Endothelial cell of umbilical vein (primary cell): Measurements from ENCODE around the gene ABR. TPM values are rescaled to one million over a fixed set of nuclear protein-coding genes. Genes with fewer than 3 reads are reported as not detected.
A peak's percentile ranks its signal among the peaks of the same experiment; 100 is the strongest.

Experiments used
- BruUV-seq: library from RNA; stranded (reverse); fragments of 400-500 nt; replicated peaks from 2 replicates; lab custom pipeline; 2021; lab: Mats Ljungman, UMichigan
- CTCF ChIA-PET: fragments of 300-600, 350-600 bp; sonication (Branson Sonifier 250); formaldehyde crosslinking; loops from one replicate; lab custom pipeline; 2021; ENCODE audit warnings: antibody characterized with exemption, inconsistent platforms; lab: Charles Lee
- POLR2A ChIA-PET: fragments of 300-600, 350-600 bp; sonication (Branson Sonifier 250); formaldehyde crosslinking; loops from one replicate; lab custom pipeline; 2021; ENCODE audit warnings: antibody characterized with exemption, inconsistent platforms; lab: Charles Lee
- DNase-seq: peaks from one replicate; pipeline ENCODE4 v3.0.0-alpha.2; 2011; ENCODE audit warnings: low read depth, low spot score
- FAIRE-seq: peaks from 2 replicates; lab custom pipeline; 2011; peaks lifted over from hg19 to GRCh38; lab: Jason Lieb, UNC
- H2AFZ ChIP-seq: 2 replicates; pipeline ENCODE4 v1.6.0; 2012; ENCODE audit warnings: low read depth, low read length, control low read depth, inconsistent platforms
- H3K27ac ChIP-seq: 2 replicates; pipeline ENCODE4 v1.5.1; 2011; ENCODE audit warnings: low read depth, mild to moderate bottlenecking, control low read depth, low read length, moderate library complexity; ENCODE audit not compliant: insufficient read depth
- H3K27me3 ChIP-seq, 2 experiments: 2 replicates each; pipeline versions ENCODE4 v1.6.0 to v1.6.1; 2011; ENCODE audit warnings: low read length in 2 of 2, mixed read lengths in 1 of 2; ENCODE audit not compliant: control insufficient read depth in 2 of 2, insufficient read depth in 2 of 2
- H3K36me3 ChIP-seq, 2 experiments: 2 replicates in 1 of 2; 3 replicates in 1 of 2; pipeline ENCODE4 v1.5.1; 2011; ENCODE audit warnings: low read length in 2 of 2, mild to moderate bottlenecking in 1 of 2, moderate library complexity in 1 of 2; ENCODE audit not compliant: control insufficient read depth in 2 of 2, insufficient read depth in 2 of 2; ENCODE audit errors: extremely low read depth in 1 of 2
- H3K4me1 ChIP-seq: 3 replicates; pipeline ENCODE4 v1.5.1; 2011; ENCODE audit warnings: mild to moderate bottlenecking, low read length; ENCODE audit not compliant: control insufficient read depth, insufficient read depth; ENCODE audit errors: extremely low read depth
- H3K4me2 ChIP-seq: 2 replicates; pipeline ENCODE4 v1.6.1; 2011; ENCODE audit warnings: low read length, control low read depth, mixed read lengths; ENCODE audit not compliant: insufficient read depth
- H3K4me3 ChIP-seq, 3 experiments: fragments of 200-600 bp in 1 of 3; sonication (generic), shearing (Covaris generic) in 1 of 3; replicated peaks in 1 of 3; 2 replicates each; pipeline ENCODE4 v1.5.1; 2011 to 2016; ENCODE audit warnings: control low read depth in 3 of 3, low read length in 3 of 3, mild to moderate bottlenecking in 2 of 3, inconsistent platforms in 1 of 3, low read depth in 1 of 3, moderate library complexity in 1 of 3; ENCODE audit not compliant: insufficient read depth in 1 of 3
- H3K79me2 ChIP-seq: 2 replicates; pipeline ENCODE4 v1.6.0; 2012; ENCODE audit warnings: low read length, inconsistent platforms; ENCODE audit not compliant: control insufficient read depth, insufficient read depth
- H3K9ac ChIP-seq: replicated peaks from 2 replicates; pipeline ENCODE3; 2011; ENCODE audit warnings: low read length, control low read depth; ENCODE audit not compliant: insufficient read depth; ENCODE audit errors: extremely low read depth
- H3K9me1 ChIP-seq: replicated peaks from 3 replicates; pipeline ENCODE4 v1.6.0; 2011; ENCODE audit warnings: mild to moderate bottlenecking, low read length; ENCODE audit not compliant: control insufficient read depth, insufficient read depth; ENCODE audit errors: extremely low read depth
- H3K9me3 ChIP-seq: replicated peaks from 2 replicates; pipeline ENCODE4 v1.5.1; 2012; ENCODE audit warnings: low read length, inconsistent platforms; ENCODE audit not compliant: control insufficient read depth, insufficient read depth
- H4K20me1 ChIP-seq: replicated peaks from 2 replicates; pipeline ENCODE3; 2011; ENCODE audit warnings: mild to moderate bottlenecking, low read length; ENCODE audit not compliant: control insufficient read depth, insufficient read depth; ENCODE audit errors: extremely low read depth
- CTCF ChIP-seq, 2 donors: IDR thresholded peaks; 1 replicate in 1 of 2; 2 replicates in 1 of 2; pipeline ENCODE4 v1.5.1; 2011; ENCODE audit warnings: low read length in 2 of 2, mild to moderate bottlenecking in 2 of 2, moderate library complexity in 2 of 2, control low read depth in 1 of 2, inconsistent platforms in 1 of 2, low read depth in 1 of 2; ENCODE audit not compliant: insufficient read depth in 1 of 2; ENCODE audit errors: extremely low read depth in 1 of 2
- EZH2 ChIP-seq: IDR thresholded peaks from 2 replicates; pipeline ENCODE4 v1.6.1; 2012; ENCODE audit warnings: borderline replicate concordance, low read depth, mild to moderate bottlenecking, moderate library complexity, low read length, inconsistent platforms; ENCODE audit not compliant: severe bottlenecking
- FOS ChIP-seq: IDR thresholded peaks from 2 replicates; pipeline ENCODE4 v1.6.1; 2011; ENCODE audit warnings: mild to moderate bottlenecking, low read length, moderate library complexity, borderline replicate concordance; ENCODE audit not compliant: insufficient read depth
- GATA2 ChIP-seq: IDR thresholded peaks from 2 replicates; pipeline ENCODE4 v1.7.0; 2011; ENCODE audit warnings: low read depth, mild to moderate bottlenecking, moderate library complexity, mixed read lengths, low read length; ENCODE audit not compliant: insufficient read length, insufficient read depth
- JUN ChIP-seq: IDR thresholded peaks from 2 replicates; pipeline ENCODE4 v1.6.1; 2011; ENCODE audit warnings: borderline replicate concordance, low read depth; ENCODE audit not compliant: insufficient read length, insufficient read depth
- POLR2A ChIP-seq: IDR thresholded peaks from 2 replicates; pipeline ENCODE4 v1.6.1; 2012; ENCODE audit warnings: low read depth, mild to moderate bottlenecking, control low read depth, low read length
- POLR2AphosphoS5 ChIP-seq: IDR thresholded peaks from 2 replicates; pipeline ENCODE4 v1.6.1; 2012; ENCODE audit warnings: low read depth, mild to moderate bottlenecking, control low read depth, low read length, moderate library complexity; ENCODE audit not compliant: insufficient read depth
- dilution Hi-C: fragments of 300-500 bp; cut with MboI; formaldehyde crosslinking; loops from one replicate; pipeline ENCODE4 v1.15.0; 2019; ENCODE audit warnings: low sequenced_read_pairs; ENCODE audit not compliant: extremely low pct_ligation_motif_present
- intact Hi-C: fragments of 100-400 bp; cut with micrococcal nuclease; formaldehyde crosslinking; loops from one replicate; pipeline ENCODE4 v1.10.0; 2022
- polyA plus RNA-seq, 4 experiments: library from polyadenylated mRNA; depleted of rRNA in 3 of 4; stranded (reverse) in 3 of 4; unstranded in 1 of 4; fragments of >200 nt; gene quantifications; 2 replicates each; pipeline versions ENCODE4 v1.2.1 to v1.2.3, GENCODE V29; 2011 to 2012; ENCODE audit warnings: missing spikeins in 1 of 4
- total RNA-seq: library from RNA; stranded (reverse); gene quantifications from 2 replicates; pipeline ENCODE4 v1.2.3, GENCODE V29; 2021

ABR gene
- total and polyA plus RNA-seq, 2 donors (not counting 3 experiments of a cell fraction or from before 2014, with no cell fraction given), result 83.5 to 96.8 TPM

GRCh38 chr17:1147664-1148063, 32.1 kb downstream of the ABR start:
- peaks cover 0 to 2% of the 10 kb centered on the region in 2 experiments for H3K36me3 ChIP-seq
- dilution Hi-C loops (no loop called here), intact Hi-C loops (loop anchor here (1.0 kb wide), 3 partner anchors 24 to 89 kb away; no protein-coding TSS in a partner anchor)
- no peak overlapping the region for H3K27ac ChIP-seq
- FAIRE-seq (peak; percentile 90), DNase-seq (peak; percentile 80)
- TF ChIP-seq CTCF (IDR thresholded peaks at IDR 0.05; ENCODE audit: extremely low read depth in 1 of 2, insufficient read depth in 1 of 2, low read depth in 1 of 2, low read length in 2 of 2) (peak; percentile 48 to 72), POLR2A (no peak)
- ChIA-PET POLR2A (no interaction called here), CTCF (interaction anchor here (0.6 to 7.5 kb wide), 22 partner anchors 9 to 366 kb away, joined by 3 to 234 read pairs (median 6); partner anchors contain the start of genes ABR, GLOD4 and MRM3)
- H3K9ac ChIP-seq, result no peak overlapping the region
- H3K9me1 ChIP-seq, result no peaks in the 10 kb centered on the region
- H3K9me3 ChIP-seq, result no peaks in the 10 kb centered on the region
- H3K79me2 ChIP-seq, result no peaks in the 10 kb centered on the region
- H4K20me1 ChIP-seq, result no peaks in the 10 kb centered on the region
- H3K4me3 ChIP-seq, result no peak overlapping the region
- H2AFZ ChIP-seq, result peak overlapping the region; percentile 24
- no peaks in the 10 kb centered on the region for H3K4me1 ChIP-seq
- no peaks in the 10 kb centered on the region for H3K27me3 ChIP-seq
- no peak overlapping the region for H3K4me2 ChIP-seq
- BruUV-seq, result no TSS peak

- Histone ChIP-seq H3K4me2 (no peak overlapping the region), H3K36me3 (peaks cover 0 to 2% of the 10 kb centered on the region in 2 experiments), H3K27me3 (no peaks in the 10 kb centered on the region), H3K9me3 (no peaks in the 10 kb centered on the region), H3K9me1 (no peaks in the 10 kb centered on the region), H3K27ac (no peak overlapping the region), H3K4me3 (no peak overlapping the region), H3K9ac (no peak overlapping the region), H4K20me1 (no peaks in the 10 kb centered on the region), H3K79me2 (no peaks in the 10 kb centered on the region), H2AFZ (no peak overlapping the region), H3K4me1 (no peaks in the 10 kb centered on the region)
- BruUV-seq, result no TSS peak
- dilution Hi-C loops (no loop called here), intact Hi-C loops (loop anchor here (1.0 kb wide), 3 partner anchors 23 to 88 kb away; no protein-coding TSS in a partner anchor)
- ChIA-PET CTCF (interaction anchor here (0.7 to 7.5 kb wide), 17 partner anchors 9 to 365 kb away, joined by 3 to 234 read pairs (median 7); partner anchors contain the start of genes ABR, GLOD4 and MRM3), POLR2A (no interaction called here)
- DNase-seq (no peak), FAIRE-seq (no peak)
- no peak for TF ChIP-seq FOS
- TF ChIP-seq GATA2, result no peak
- no peak for TF ChIP-seq JUN
- TF ChIP-seq POLR2AphosphoS5, result no peak
- TF ChIP-seq EZH2, result no peak
Measured at GRCh38 chr17:1146561-1147265, 33.1 kb downstream of the ABR start.
